ENCODE data around the gene LAMB4.

The LAMB4 gene

GRCh38 chr7:108138911-108139310 is 8.8 kb upstream of the LAMB4 start:
- no peak for DNase-seq

- DNase-seq, result no peak
Observed at GRCh38 chr7:108137993-108138392, 7.8 kb upstream of the LAMB4 start.

- no peak for DNase-seq
Observed at GRCh38 chr7:108137040-108137439, 6.9 kb upstream of the LAMB4 start.

- DNase-seq, result no peak
Observed at GRCh38 chr7:108136191-108136688, 6.1 kb upstream of the LAMB4 start.

GRCh38 chr7:108135446-108136190 is 5.5 kb upstream of the LAMB4 start:
- DNase-seq, result no peak

- no peak for DNase-seq
Observed at GRCh38 chr7:108134486-108134885, 4.3 kb upstream of the LAMB4 start.

GRCh38 chr7:108132551-108133265 is 2.5 kb upstream of the LAMB4 start:
- DNase-seq, result no peak

- DNase-seq, result no peak
Observed at GRCh38 chr7:108129018-108129965, 869 bp downstream of the LAMB4 start.

GRCh38 chr7:108128514-108128913 is 1.6 kb downstream of the LAMB4 start:
- DNase-seq, result no peak

GRCh38 chr7:108127461-108127860 is 2.7 kb downstream of the LAMB4 start:
- DNase-seq, result no peak

GRCh38 chr7:108124820-108125219 is 5.3 kb downstream of the LAMB4 start:
- no peak for DNase-seq

GRCh38 chr7:108122181-108122580 is 8.0 kb downstream of the LAMB4 start:
- no peak for DNase-seq

GRCh38 chr7:108120933-108121332 is 9.2 kb downstream of the LAMB4 start:
- DNase-seq, result no peak

- DNase-seq, result no peak
Observed at GRCh38 chr7:108120196-108120595, 10.0 kb downstream of the LAMB4 start.

- DNase-seq, result no peak
Observed at GRCh38 chr7:108118959-108119358, 11.2 kb downstream of the LAMB4 start.

GRCh38 chr7:108114117-108114841 is 15.9 kb downstream of the LAMB4 start:
- DNase-seq, result no peak

- DNase-seq, result no peak
Observed at GRCh38 chr7:108112683-108113082, 17.5 kb downstream of the LAMB4 start.

GRCh38 chr7:108109221-108109908 is 20.8 kb downstream of the LAMB4 start:
- no peak for DNase-seq

GRCh38 chr7:108108131-108108530 is 22.0 kb downstream of the LAMB4 start:
- no peak for DNase-seq

GRCh38 chr7:108104324-108104723 is 25.8 kb downstream of the LAMB4 start:
- DNase-seq, result no peak

- DNase-seq, result no peak
Observed at GRCh38 chr7:108103558-108104298, 26.4 kb downstream of the LAMB4 start.
